Liver (tissue), 9 donors: ENCODE measurements around the gene ADA. TPM values are rescaled to one million over a fixed set of nuclear protein-coding genes. Genes with fewer than 3 reads are reported as not detected.

Experiments used
- DNase-seq: peaks from one replicate; pipeline ENCODE4 v3.0.0-alpha.2; 2017; ENCODE audit warnings: low spot score
- H3K27ac ChIP-seq, 2 donors: one replicate each; pipeline ENCODE4 v1.7.0; 2013; ENCODE audit warnings: inconsistent platforms in 2 of 2, low read length in 2 of 2, control low read depth in 1 of 2, low read depth in 1 of 2, mild to moderate bottlenecking in 1 of 2
- H3K27me3 ChIP-seq, 4 donors: one replicate each; pipeline versions ENCODE4 v1.6.1 to v1.7.0; 2013; ENCODE audit warnings: low read length in 3 of 4, inconsistent platforms in 1 of 4, mild to moderate bottlenecking in 1 of 4, moderate library complexity in 1 of 4; ENCODE audit not compliant: control insufficient read depth in 4 of 4, insufficient read depth in 4 of 4
- H3K36me3 ChIP-seq, 4 donors: one replicate each; pipeline versions ENCODE4 v1.6.1 to v1.7.0; 2013; ENCODE audit warnings: low read length in 3 of 4, mild to moderate bottlenecking in 3 of 4, low read depth in 1 of 4, moderate library complexity in 1 of 4; ENCODE audit not compliant: control insufficient read depth in 4 of 4, insufficient read depth in 3 of 4
- H3K4me1 ChIP-seq, 4 donors: one replicate each; pipeline versions ENCODE4 v1.6.1 to v1.7.0; 2013; ENCODE audit warnings: low read length in 3 of 4, mild to moderate bottlenecking in 3 of 4, moderate library complexity in 1 of 4; ENCODE audit not compliant: control insufficient read depth in 4 of 4, insufficient read depth in 4 of 4
- H3K4me3 ChIP-seq, 3 donors: one replicate each; pipeline versions ENCODE4 v1.6.1 to v1.7.0; 2013; ENCODE audit warnings: low read length in 3 of 3, control low read depth in 1 of 3, low read depth in 1 of 3, mild to moderate bottlenecking in 1 of 3
- H3K9ac ChIP-seq, 2 donors: one replicate each; pipeline ENCODE4 v1.7.0; 2013; ENCODE audit warnings: low read length in 2 of 2, mild to moderate bottlenecking in 2 of 2, moderate library complexity in 2 of 2, control low read depth in 1 of 2, low read depth in 1 of 2
- H3K9me3 ChIP-seq, 4 donors: one replicate each; pipeline versions ENCODE4 v1.6.1 to v1.7.0; 2013; ENCODE audit warnings: low read length in 3 of 4; ENCODE audit not compliant: control insufficient read depth in 4 of 4
- FOXA1 ChIP-seq: IDR thresholded peaks from 2 replicates; pipeline ENCODE4 v1.6.1; 2016; ENCODE audit warnings: antibody characterized with exemption
- FOXA2 ChIP-seq: IDR thresholded peaks from 2 replicates; pipeline ENCODE4 v1.6.1; 2016; ENCODE audit warnings: antibody characterized with exemption
- GABPA ChIP-seq, 2 donors: IDR thresholded peaks in 1 of 2; conservative IDR thresholded peaks in 1 of 2; 2 replicates each; pipeline ENCODE4 v1.6.1; 2016; ENCODE audit warnings: antibody characterized with exemption in 2 of 2, mild to moderate bottlenecking in 1 of 2, moderate library complexity in 1 of 2
- JUND ChIP-seq, 2 donors: IDR thresholded peaks; 2 replicates each; pipeline ENCODE4 v1.6.1; 2016; ENCODE audit warnings: antibody characterized with exemption in 2 of 2
- RAD21 ChIP-seq, 2 donors: IDR thresholded peaks; 2 replicates each; pipeline ENCODE4 v1.6.1; 2016; ENCODE audit warnings: antibody characterized with exemption in 2 of 2, mild to moderate bottlenecking in 2 of 2
- RXRA ChIP-seq, 2 donors: IDR thresholded peaks; 2 replicates each; pipeline ENCODE4 v1.6.1; 2017 to 2018; ENCODE audit warnings: antibody characterized with exemption in 2 of 2, mild to moderate bottlenecking in 1 of 2
- TAF1 ChIP-seq: conservative IDR thresholded peaks from 2 replicates; pipeline ENCODE4 v1.6.1; 2016; ENCODE audit warnings: antibody characterized with exemption, mild to moderate bottlenecking
- YY1 ChIP-seq: IDR thresholded peaks from 2 replicates; pipeline ENCODE4 v1.6.1; 2016; ENCODE audit warnings: antibody characterized with exemption, mild to moderate bottlenecking
- WGBS: extraction: QIAGEN DNeasy Blood & Tissue Kit; methylation state at CpG from one replicate; pipeline ENCODE4 v1.1.7; 2013; 5-methylcytosine and 5-hydroxymethylcytosine counted together
- polyA plus RNA-seq, 2 donors: library from polyadenylated mRNA; stranded (reverse) in 1 of 2; unstranded in 1 of 2; fragments of 200-250 nt in 1 of 2; fragments of >200 nt in 1 of 2; fragmentation: Nextera tagmentation in 1 of 2; extraction: Ambion mirVana in 1 of 2; gene quantifications; one replicate each; pipeline versions ENCODE4 v1.2.1 to v1.2.3, GENCODE V29; 2013 to 2015
- total RNA-seq, 2 donors: library from RNA; depleted of rRNA; stranded (reverse); fragments of >200 nt; gene quantifications; one replicate each; pipeline ENCODE4 v1.2.3, GENCODE V29; 2014
- TF ChIP-seq, protein P1 (sequence below): fragments of 150-350 bp; IDR thresholded peaks from 2 replicates; pipeline ENCODE4 v1.5.1; 2017; ENCODE audit warnings: improper control_type of control experiment, low read depth, low read length; ENCODE audit not compliant: missing input control
- TF ChIP-seq, protein P2 (sequence below): IDR thresholded peaks from 2 replicates; pipeline ENCODE4 v1.6.1; 2016; ENCODE audit warnings: antibody characterized with exemption
- TF ChIP-seq, protein P3 (sequence below): IDR thresholded peaks from 2 replicates; pipeline ENCODE4 v1.6.1; 2016; ENCODE audit warnings: antibody characterized with exemption
- donor health status: healthy.
- donor health status: healthy.
- donor health status: healthy.
- donor health status: healthy.
- donor health status: healthy.

ADA gene
- total and polyA plus RNA-seq, 4 donors = 2.9 to 7.7 (median 3.0) TPM

DNA sequence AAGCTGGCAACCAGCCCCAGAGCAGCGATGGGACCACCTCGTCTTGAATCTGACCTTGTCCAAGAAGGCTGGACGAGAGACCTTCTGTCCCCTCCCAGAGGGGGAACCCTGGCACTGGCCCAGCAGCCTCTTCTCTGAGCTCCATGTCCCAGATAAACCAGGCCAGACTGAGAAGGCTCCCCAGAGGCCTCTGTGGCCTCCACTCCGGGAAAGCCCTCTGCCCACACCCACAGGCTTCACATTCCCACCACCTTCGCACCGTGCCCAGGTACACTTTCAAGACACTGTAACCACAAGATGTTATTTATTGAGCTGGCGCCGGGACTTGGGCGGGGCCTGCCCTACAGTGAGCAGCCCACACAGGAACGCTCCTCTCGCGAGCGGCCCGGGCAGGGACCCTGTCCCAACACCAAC lies 33.2 kb downstream of the ADA start:
- Histone ChIP-seq H3K27ac (no peak overlapping the region), H3K4me3 (no peak overlapping the region), H3K4me1 (no peaks in the 10 kb centered on the region), H3K9ac (no peak overlapping the region), H3K9me3 (peaks cover 0 to 3% (median under 1%) of the 10 kb centered on the region in 4 donors), H3K27me3 (no peaks in the 10 kb centered on the region), H3K36me3 (peaks cover 3 to 31% (median 7%) of the 10 kb centered on the region in 4 donors)
- TF ChIP-seq, protein P1, sequence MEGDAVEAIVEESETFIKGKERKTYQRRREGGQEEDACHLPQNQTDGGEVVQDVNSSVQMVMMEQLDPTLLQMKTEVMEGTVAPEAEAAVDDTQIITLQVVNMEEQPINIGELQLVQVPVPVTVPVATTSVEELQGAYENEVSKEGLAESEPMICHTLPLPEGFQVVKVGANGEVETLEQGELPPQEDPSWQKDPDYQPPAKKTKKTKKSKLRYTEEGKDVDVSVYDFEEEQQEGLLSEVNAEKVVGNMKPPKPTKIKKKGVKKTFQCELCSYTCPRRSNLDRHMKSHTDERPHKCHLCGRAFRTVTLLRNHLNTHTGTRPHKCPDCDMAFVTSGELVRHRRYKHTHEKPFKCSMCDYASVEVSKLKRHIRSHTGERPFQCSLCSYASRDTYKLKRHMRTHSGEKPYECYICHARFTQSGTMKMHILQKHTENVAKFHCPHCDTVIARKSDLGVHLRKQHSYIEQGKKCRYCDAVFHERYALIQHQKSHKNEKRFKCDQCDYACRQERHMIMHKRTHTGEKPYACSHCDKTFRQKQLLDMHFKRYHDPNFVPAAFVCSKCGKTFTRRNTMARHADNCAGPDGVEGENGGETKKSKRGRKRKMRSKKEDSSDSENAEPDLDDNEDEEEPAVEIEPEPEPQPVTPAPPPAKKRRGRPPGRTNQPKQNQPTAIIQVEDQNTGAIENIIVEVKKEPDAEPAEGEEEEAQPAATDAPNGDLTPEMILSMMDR = no peak
- no peak for TF ChIP-seq YY1
- no peak for TF ChIP-seq RAD21 (IDR thresholded peaks at IDR 0.05)
- no peak for TF ChIP-seq GABPA (IDR thresholded peaks at IDR 0.05 in 1 of 2, conservative IDR thresholded peaks at IDR 0.05 in 1 of 2)
- TF ChIP-seq, protein P2, sequence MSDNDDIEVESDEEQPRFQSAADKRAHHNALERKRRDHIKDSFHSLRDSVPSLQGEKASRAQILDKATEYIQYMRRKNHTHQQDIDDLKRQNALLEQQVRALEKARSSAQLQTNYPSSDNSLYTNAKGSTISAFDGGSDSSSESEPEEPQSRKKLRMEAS = no peak
- no peak for TF ChIP-seq JUND (IDR thresholded peaks at IDR 0.05)
- no peak for TF ChIP-seq FOXA1
- TF ChIP-seq, protein P3, sequence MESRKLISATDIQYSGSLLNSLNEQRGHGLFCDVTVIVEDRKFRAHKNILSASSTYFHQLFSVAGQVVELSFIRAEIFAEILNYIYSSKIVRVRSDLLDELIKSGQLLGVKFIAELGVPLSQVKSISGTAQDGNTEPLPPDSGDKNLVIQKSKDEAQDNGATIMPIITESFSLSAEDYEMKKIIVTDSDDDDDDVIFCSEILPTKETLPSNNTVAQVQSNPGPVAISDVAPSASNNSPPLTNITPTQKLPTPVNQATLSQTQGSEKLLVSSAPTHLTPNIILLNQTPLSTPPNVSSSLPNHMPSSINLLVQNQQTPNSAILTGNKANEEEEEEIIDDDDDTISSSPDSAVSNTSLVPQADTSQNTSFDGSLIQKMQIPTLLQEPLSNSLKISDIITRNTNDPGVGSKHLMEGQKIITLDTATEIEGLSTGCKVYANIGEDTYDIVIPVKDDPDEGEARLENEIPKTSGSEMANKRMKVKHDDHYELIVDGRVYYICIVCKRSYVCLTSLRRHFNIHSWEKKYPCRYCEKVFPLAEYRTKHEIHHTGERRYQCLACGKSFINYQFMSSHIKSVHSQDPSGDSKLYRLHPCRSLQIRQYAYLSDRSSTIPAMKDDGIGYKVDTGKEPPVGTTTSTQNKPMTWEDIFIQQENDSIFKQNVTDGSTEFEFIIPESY = no peak
- no peak for TF ChIP-seq FOXA2
- no peak for TF ChIP-seq RXRA (IDR thresholded peaks at IDR 0.05)
- no peak for DNase-seq
- WGBS = 77% methylated on average over 14 of the region's 14 CpGs

DNA sequence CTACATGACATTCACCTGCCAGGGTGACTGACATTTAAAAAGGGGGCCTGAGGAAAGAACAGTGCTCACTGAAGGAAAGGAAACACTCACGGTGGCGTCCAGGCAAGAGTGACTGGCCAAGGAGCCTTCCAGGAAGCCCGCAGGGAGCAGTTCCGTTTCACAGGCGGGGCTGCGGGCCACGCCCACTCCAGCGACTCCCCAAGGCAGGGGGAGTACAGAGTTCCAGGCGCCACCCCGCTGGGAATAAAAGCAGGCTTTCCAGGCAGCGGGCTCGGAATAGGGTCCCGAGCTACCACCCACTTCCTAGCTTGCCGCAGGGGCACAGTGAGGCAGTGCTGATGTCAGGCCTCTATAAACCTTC lies 34.9 kb downstream of the ADA start:
- Histone ChIP-seq H3K27ac (no peak overlapping the region), H3K27me3 (no peaks in the 10 kb centered on the region), H3K36me3 (peaks cover 3 to 31% (median 7%) of the 10 kb centered on the region in 4 donors), H3K4me1 (no peaks in the 10 kb centered on the region), H3K4me3 (no peak overlapping the region), H3K9ac (no peak overlapping the region), H3K9me3 (no peaks in the 10 kb centered on the region)
- 80% methylated on average over 14 of the region's 14 CpGs for WGBS
- no peak for DNase-seq
- TF ChIP-seq GABPA (IDR thresholded peaks at IDR 0.05 in 1 of 2, conservative IDR thresholded peaks at IDR 0.05 in 1 of 2) (no peak), TAF1 (no peak)
- TF ChIP-seq, protein P3 = no peak
- TF ChIP-seq, protein P1 = no peak
